Suprapubic skin (tissue), 4 donors: ENCODE measurements around the gene MUSK. TPM values are rescaled to one million over a fixed set of nuclear protein-coding genes. Genes with fewer than 3 reads are reported as not detected.

Experiments used
- DNase-seq, 2 donors: peaks; one replicate each; pipeline ENCODE4 v3.0.0-alpha.2; 2019; ENCODE audit warnings: low spot score in 2 of 2
- H3K27ac ChIP-seq: fragments of 200-600 bp; sonication (generic); one replicate; pipeline ENCODE4 v1.5.1; 2019
- H3K27me3 ChIP-seq: fragments of 200-600 bp; sonication (generic); one replicate; pipeline ENCODE4 v1.5.1; 2019
- H3K36me3 ChIP-seq: fragments of 200-600 bp; sonication (generic); one replicate; pipeline ENCODE4 v1.5.1; 2019
- H3K4me1 ChIP-seq: fragments of 200-600 bp; sonication (generic); one replicate; pipeline ENCODE4 v1.5.1; 2019
- H3K4me3 ChIP-seq: fragments of 200-600 bp; sonication (generic); one replicate; pipeline ENCODE4 v1.5.1; 2019; ENCODE audit warnings: mild to moderate bottlenecking
- H3K9me3 ChIP-seq: fragments of 200-600 bp; sonication (generic); one replicate; pipeline ENCODE4 v1.5.1; 2019
- CTCF ChIP-seq, 2 donors: fragments of 200-600 bp in 1 of 2; fragments of 450-650 bp in 1 of 2; sonication (generic) in 1 of 2; IDR thresholded peaks; one replicate each; pipeline ENCODE4 v1.5.1; 2016 to 2019; ENCODE audit warnings: antibody characterized with exemption in 2 of 2, mild to moderate bottlenecking in 1 of 2, moderate library complexity in 1 of 2
- EP300 ChIP-seq: sonication (generic); formaldehyde crosslinking; IDR thresholded peaks from one replicate; pipeline ENCODE4 v1.6.1; 2017; ENCODE audit warnings: antibody characterized with exemption
- POLR2A ChIP-seq, 2 donors: fragments of 450-650 bp; IDR thresholded peaks; one replicate each; pipeline ENCODE4 v1.6.1; 2017; ENCODE audit warnings: antibody characterized with exemption in 2 of 2, mild to moderate bottlenecking in 2 of 2, moderate library complexity in 2 of 2
- POLR2AphosphoS5 ChIP-seq, 3 donors: sonication (generic); formaldehyde crosslinking; IDR thresholded peaks; one replicate each; pipeline ENCODE4 v1.6.1; 2017; ENCODE audit warnings: antibody characterized with exemption in 3 of 3
- WGBS: methylation state at CpG from one replicate; pipeline ENCODE4 v1.1.5; 2018; 5-methylcytosine and 5-hydroxymethylcytosine counted together
- total RNA-seq, 4 donors: library from RNA; depleted of rRNA; stranded (reverse); fragments of >200 nt; gene quantifications; one replicate each; pipeline ENCODE4 v1.1.0, GENCODE V29; 2016

Gene MUSK
- total RNA-seq, 4 donors from 2014 or later: 0.45 to 1.5 TPM; not detected in 2

- Histone ChIP-seq H3K4me3 (no peak overlapping the region), H3K4me1 (no peaks in the 10 kb centered on the region), H3K27me3 (no peaks in the 10 kb centered on the region), H3K36me3 (no peaks in the 10 kb centered on the region), H3K9me3 (no peaks in the 10 kb centered on the region), H3K27ac (no peak overlapping the region)
- WGBS: 65% methylated on average over 3 of the region's 3 CpGs
- no peak for DNase-seq
- TF ChIP-seq POLR2A (IDR thresholded peaks at IDR 0.05) (no peak), CTCF (IDR thresholded peaks at IDR 0.05) (no peak), POLR2AphosphoS5 (IDR thresholded peaks at IDR 0.05) (no peak), EP300 (no peak)
Measured at GRCh38 chr9:110714314-110714713, 45.7 kb downstream of the MUSK start.

GRCh38 chr9:110728058-110728457 lies 59.5 kb downstream of the MUSK start:
- no peak for TF ChIP-seq POLR2AphosphoS5 (IDR thresholded peaks at IDR 0.05)
- no peak for TF ChIP-seq POLR2A (IDR thresholded peaks at IDR 0.05)
- TF ChIP-seq EP300: no peak
- no peak for TF ChIP-seq CTCF (IDR thresholded peaks at IDR 0.05)
- no peaks in the 10 kb centered on the region for H3K36me3 ChIP-seq
- H3K27me3 ChIP-seq: no peaks in the 10 kb centered on the region
- H3K9me3 ChIP-seq: no peaks in the 10 kb centered on the region
- no peak overlapping the region for H3K4me3 ChIP-seq
- WGBS: 77% methylated on average over 1 of the region's 1 CpG
- no peaks in the 10 kb centered on the region for H3K4me1 ChIP-seq
- H3K27ac ChIP-seq: no peak overlapping the region
- no peak for DNase-seq

- DNase-seq: no peak
- Histone ChIP-seq H3K27ac (no peak overlapping the region), H3K4me1 (no peaks in the 10 kb centered on the region), H3K36me3 (no peaks in the 10 kb centered on the region), H3K9me3 (no peaks in the 10 kb centered on the region), H3K27me3 (no peaks in the 10 kb centered on the region), H3K4me3 (no peak overlapping the region)
- TF ChIP-seq POLR2A (IDR thresholded peaks at IDR 0.05): no peak
- no peak for TF ChIP-seq EP300
- TF ChIP-seq CTCF (IDR thresholded peaks at IDR 0.05): no peak
- TF ChIP-seq POLR2AphosphoS5 (IDR thresholded peaks at IDR 0.05): no peak
Measured at GRCh38 chr9:110729641-110730040, 61.0 kb downstream of the MUSK start.

- TF ChIP-seq CTCF (IDR thresholded peaks at IDR 0.05) (no peak), EP300 (no peak), POLR2A (IDR thresholded peaks at IDR 0.05) (no peak), POLR2AphosphoS5 (IDR thresholded peaks at IDR 0.05) (no peak)
- Histone ChIP-seq H3K9me3 (no peaks in the 10 kb centered on the region), H3K27me3 (no peaks in the 10 kb centered on the region), H3K4me1 (no peaks in the 10 kb centered on the region), H3K36me3 (no peaks in the 10 kb centered on the region), H3K4me3 (no peak overlapping the region), H3K27ac (no peak overlapping the region)
- no peak for DNase-seq
- 55% methylated on average over 2 of the region's 2 CpGs for WGBS
Measured at GRCh38 chr9:110731437-110732028, 62.9 kb downstream of the MUSK start.

GRCh38 chr9:110738982-110739381 lies 70.4 kb downstream of the MUSK start:
- H3K4me1 ChIP-seq: no peaks in the 10 kb centered on the region
- H3K9me3 ChIP-seq: no peaks in the 10 kb centered on the region
- no peak for TF ChIP-seq EP300
- TF ChIP-seq POLR2AphosphoS5 (IDR thresholded peaks at IDR 0.05): no peak
- TF ChIP-seq POLR2A (IDR thresholded peaks at IDR 0.05): no peak
- no peak for TF ChIP-seq CTCF (IDR thresholded peaks at IDR 0.05)
- no peaks in the 10 kb centered on the region for H3K27me3 ChIP-seq
- no peaks in the 10 kb centered on the region for H3K36me3 ChIP-seq
- no peak for DNase-seq
- no peak overlapping the region for H3K4me3 ChIP-seq
- no peak overlapping the region for H3K27ac ChIP-seq
